IMR-90 (cell line): Measurements from ENCODE around the gene ADGRG7. TPM values are rescaled to one million over a fixed set of nuclear protein-coding genes. Genes with fewer than 3 reads are reported as not detected.

Experiments
- ATAC-seq: fragments of 200-7000 bp; cut with Tn5 transposase; 2 replicates; pipeline ENCODE4 v1.9.1; 2020; ENCODE audit warnings: low read depth, mild to moderate bottlenecking, moderate library complexity
- BruUV-seq: library from RNA; stranded (reverse); fragments of 400-500 nt; replicated peaks from 2 replicates; lab custom pipeline; 2021; lab: Mats Ljungman, UMichigan
- CTCF ChIA-PET: fragments of 300-600 bp; formaldehyde crosslinking; extraction: SDS; loops from one replicate; lab custom pipeline; 2021; ENCODE audit warnings: antibody characterized with exemption; lab: Yijun Ruan, JAX
- POLR2A ChIA-PET: fragments of 300-600 bp; sonication (Branson Sonifier 250); formaldehyde crosslinking; loops from one replicate; lab custom pipeline; 2022; ENCODE audit warnings: antibody characterized with exemption; ENCODE audit not compliant: unreplicated experiment; lab: Charles Lee
- DNase-seq: peaks from one replicate; pipeline ENCODE4 v3.0.0; 2013
- H2AFZ ChIP-seq: replicated peaks from 2 replicates; pipeline ENCODE3; 2013; ENCODE audit warnings: low read length, mild to moderate bottlenecking; ENCODE audit not compliant: poor library complexity
- H2AK5ac ChIP-seq: 2 replicates; pipeline ENCODE4 v1.6.1; 2013; ENCODE audit warnings: low read depth, low read length, inconsistent platforms
- H2AK9ac ChIP-seq: replicated peaks from 2 replicates; pipeline ENCODE3; 2013; ENCODE audit warnings: mild to moderate bottlenecking, low read depth, low read length, moderate library complexity; ENCODE audit not compliant: poor library complexity
- H2BK120ac ChIP-seq: 2 replicates; pipeline ENCODE4 v1.6.1; 2013; ENCODE audit warnings: low read depth, low read length, inconsistent platforms
- H2BK15ac ChIP-seq: 3 replicates; pipeline ENCODE4 v1.6.1; 2013; ENCODE audit warnings: low read depth, low read length, inconsistent platforms
- H2BK20ac ChIP-seq: 2 replicates; pipeline ENCODE4 v1.6.1; 2013; ENCODE audit warnings: low read depth, mild to moderate bottlenecking, inconsistent platforms, low read length, moderate library complexity
- H2BK5ac ChIP-seq: 2 replicates; pipeline ENCODE4 v1.6.1; 2013; ENCODE audit warnings: mild to moderate bottlenecking, low read depth, low read length, inconsistent platforms; ENCODE audit not compliant: poor library complexity, severe bottlenecking
- H3K14ac ChIP-seq: replicated peaks from 2 replicates; pipeline ENCODE4 v1.6.1; 2013; ENCODE audit warnings: low read depth, low read length, inconsistent platforms
- H3K18ac ChIP-seq: 2 replicates; pipeline ENCODE4 v1.6.1; 2013; ENCODE audit warnings: low read depth, low read length, control low read depth
- H3K23ac ChIP-seq: 2 replicates; pipeline ENCODE4 v1.6.1; 2013; ENCODE audit warnings: low read depth, low read length, inconsistent platforms
- H3K27ac ChIP-seq: 2 replicates; pipeline ENCODE4 v1.5.1; 2013; ENCODE audit warnings: mild to moderate bottlenecking, control low read depth, low read length; ENCODE audit not compliant: insufficient read depth
- H3K27me3 ChIP-seq: 2 replicates; pipeline ENCODE4 v1.6.1; 2013; ENCODE audit warnings: low read length; ENCODE audit not compliant: control insufficient read depth, insufficient read depth
- H3K36me3 ChIP-seq: 2 replicates; pipeline ENCODE4 v1.6.1; 2013; ENCODE audit warnings: low read length, mixed read lengths; ENCODE audit not compliant: control insufficient read depth, insufficient read depth
- H3K4ac ChIP-seq: 2 replicates; pipeline ENCODE4 v1.6.1; 2013; ENCODE audit warnings: low read depth, low read length, inconsistent platforms
- H3K4me1 ChIP-seq: 2 replicates; pipeline ENCODE4 v1.6.1; 2013; ENCODE audit warnings: low read length, mixed read lengths; ENCODE audit not compliant: control insufficient read depth, insufficient read depth
- H3K4me2 ChIP-seq: 2 replicates; pipeline ENCODE4 v1.6.1; 2013; ENCODE audit warnings: low read depth, mild to moderate bottlenecking, control low read depth, low read length, moderate library complexity
- H3K4me3 ChIP-seq: 2 replicates; pipeline ENCODE4 v1.5.1; 2013; ENCODE audit warnings: low read depth, mild to moderate bottlenecking, control low read depth, low read length, moderate library complexity; ENCODE audit not compliant: insufficient read depth
- H3K56ac ChIP-seq: 2 replicates; pipeline ENCODE4 v1.6.1; 2013; ENCODE audit warnings: low read length, inconsistent platforms; ENCODE audit not compliant: insufficient read depth; ENCODE audit errors: extremely low read depth
- H3K79me1 ChIP-seq, 2 experiments: 2 replicates each; pipeline ENCODE4 v1.6.1; 2013; ENCODE audit warnings: low read length in 2 of 2, inconsistent platforms in 1 of 2, low read depth in 1 of 2
- H3K9ac ChIP-seq: 2 replicates; pipeline ENCODE4 v1.6.1; 2013; ENCODE audit warnings: low read depth, low read length, control low read depth
- H3K9me1 ChIP-seq: 2 replicates; pipeline ENCODE4 v1.6.1; 2013; ENCODE audit warnings: low read length, inconsistent platforms; ENCODE audit not compliant: insufficient read depth
- H3K9me3 ChIP-seq: 2 replicates; pipeline ENCODE4 v1.6.1; 2013; ENCODE audit warnings: low read length; ENCODE audit not compliant: control insufficient read depth, insufficient read depth
- H4K20me1 ChIP-seq: 2 replicates; pipeline ENCODE4 v1.6.1; 2013; ENCODE audit warnings: low read length, inconsistent platforms; ENCODE audit not compliant: insufficient read depth
- H4K5ac ChIP-seq: 2 replicates; pipeline ENCODE4 v1.6.1; 2013; ENCODE audit warnings: mild to moderate bottlenecking, low read depth, low read length, control low read depth
- H4K8ac ChIP-seq, 2 experiments: 2 replicates each; pipeline ENCODE4 v1.6.1; 2013; ENCODE audit warnings: low read depth in 2 of 2, low read length in 2 of 2, control low read depth in 1 of 2, inconsistent platforms in 1 of 2
- H4K91ac ChIP-seq: 2 replicates; pipeline ENCODE4 v1.6.1; 2013; ENCODE audit warnings: low read depth, low read length, inconsistent platforms; ENCODE audit not compliant: insufficient read depth
- BHLHE40 ChIP-seq: fragments of 150-350 bp; IDR thresholded peaks from 2 replicates; pipeline ENCODE4 v1.6.1; 2016; ENCODE audit warnings: mild to moderate bottlenecking, low read depth, low read length
- CHD1 ChIP-seq: IDR thresholded peaks from 2 replicates; pipeline ENCODE4 v1.6.1; 2012; ENCODE audit warnings: low read depth, low read length, improper control_type of control experiment
- ELK1 ChIP-seq: fragments of 150-350 bp; IDR thresholded peaks from 2 replicates; pipeline ENCODE4 v1.6.1; 2016; ENCODE audit warnings: low read depth, mild to moderate bottlenecking, low read length, moderate library complexity, borderline replicate concordance
- MAZ ChIP-seq: IDR thresholded peaks from 2 replicates; pipeline ENCODE4 v1.6.1; 2012; ENCODE audit warnings: low read depth, mild to moderate bottlenecking, low read length, improper control_type of control experiment, moderate library complexity, borderline replicate concordance
- MXI1 ChIP-seq: IDR thresholded peaks from 2 replicates; pipeline ENCODE4 v1.6.1; 2012; ENCODE audit warnings: low read depth, mild to moderate bottlenecking, low read length, moderate library complexity, borderline replicate concordance
- NFE2L2 ChIP-seq: fragments of 150-350 bp; IDR thresholded peaks from 2 replicates; pipeline ENCODE4 v1.6.1; 2016; ENCODE audit warnings: low read depth, mild to moderate bottlenecking, low read length
- SMC3 ChIP-seq: fragments of 150-350 bp; IDR thresholded peaks from 2 replicates; pipeline ENCODE4 v1.6.1; 2016; ENCODE audit warnings: low read depth, mild to moderate bottlenecking, antibody characterized with exemption, low read length, moderate library complexity
- USF2 ChIP-seq: fragments of 150-350 bp; IDR thresholded peaks from 2 replicates; pipeline ENCODE4 v1.6.1; 2017; ENCODE audit warnings: mild to moderate bottlenecking, antibody characterized with exemption, low read length, low read depth
- WGBS, 2 experiments: methylation state at CpG; one replicate each; pipeline versions ENCODE4 v1.1.5 to v1.1.7; 2013; ENCODE audit warnings: missing lambda C conversion rate in 2 of 2; ENCODE audit not compliant: insufficient read length in 1 of 2; ENCODE audit errors: extremely low coverage in 2 of 2; 5-methylcytosine and 5-hydroxymethylcytosine counted together
- dilution Hi-C: fragments of 300-500 bp; cut with HindIII; formaldehyde crosslinking; loops from one replicate; pipeline ENCODE4 v1.14.3; 2018; ENCODE audit warnings: low sequenced_read_pairs; ENCODE audit not compliant: unreplicated experiment
- in situ Hi-C: fragments of 300-500 bp; cut with MboI; formaldehyde crosslinking; loops from 3 replicates; pipeline ENCODE4 v1.14.3; 2019; ENCODE audit warnings: low sequenced_read_pairs, inconsistent platforms, mixed read lengths
- intact Hi-C: fragments of 100-400 bp; cut with micrococcal nuclease; formaldehyde crosslinking; loops from 2 replicates; pipeline ENCODE4 v1.10.0; 2022
- polyA plus RNA-seq, 3 experiments: library from polyadenylated mRNA; depleted of rRNA; stranded (reverse); fragments of >200 nt; gene quantifications; 2 replicates each; pipeline ENCODE4 v1.2.3, GENCODE V29; 2012; ENCODE audit warnings: low replicate concordance in 1 of 3
- total RNA-seq: library from RNA; depleted of rRNA; stranded (reverse); fragments of >200 nt; gene quantifications from 2 replicates; pipeline ENCODE4 v1.2.3, GENCODE V29; 2012

The ADGRG7 gene
- total and polyA plus RNA-seq, 2 of the 4 experiments (the other 2 are of a cell fraction), result not detected

DNA sequence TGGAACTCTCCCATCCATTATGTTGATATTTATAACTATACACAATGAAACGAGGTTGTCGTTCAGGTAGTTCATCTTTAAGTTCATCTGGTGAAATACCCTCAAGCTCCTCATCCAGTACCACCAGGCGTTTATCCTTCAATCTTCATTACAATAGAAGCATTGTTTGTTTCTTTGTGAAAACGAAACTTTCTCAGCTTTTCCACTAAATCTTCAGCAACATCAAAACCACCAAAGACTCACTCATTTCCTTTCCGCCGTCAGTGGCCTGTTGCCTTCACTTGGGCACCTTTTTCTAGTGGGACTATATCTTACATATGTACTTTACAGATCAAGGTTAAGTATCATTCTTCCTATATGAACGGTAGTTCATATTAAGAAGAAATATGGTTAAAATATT is 55.8 kb downstream of the ADGRG7 start:
- Histone ChIP-seq H3K23ac (no peak overlapping the region), H2AK5ac (no peak overlapping the region), H3K9ac (no peak overlapping the region), H2BK20ac (no peak overlapping the region), H3K79me1 (no peaks in the 10 kb centered on the region), H2AK9ac (no peak overlapping the region), H3K14ac (no peak overlapping the region), H4K91ac (no peak overlapping the region), H3K4me1 (no peaks in the 10 kb centered on the region), H4K8ac (no peak overlapping the region), H3K4me2 (no peak overlapping the region), H2AFZ (no peak overlapping the region), H2BK5ac (no peak overlapping the region), H2BK120ac (no peak overlapping the region), H3K36me3 (no peaks in the 10 kb centered on the region), H3K9me1 (no peaks in the 10 kb centered on the region), H3K4ac (no peak overlapping the region), H3K4me3 (no peak overlapping the region), H3K27me3 (peaks cover 3% of the 10 kb centered on the region; the same call in 1 of the 2 replicates), H4K5ac (no peak overlapping the region), H2BK15ac (no peak overlapping the region), H3K18ac (no peak overlapping the region), H3K56ac (no peak overlapping the region), H4K20me1 (no peaks in the 10 kb centered on the region), H3K27ac (no peak overlapping the region), H3K9me3 (no peaks in the 10 kb centered on the region)
- WGBS, 2 experiments, result 30% methylated on average over 2 of the region's 7 CpGs; no CpG with 5 or more reads in 1 of the 2 experiments
- ATAC-seq, result no peak
- in situ Hi-C loops, result no loop called here
- POLR2A ChIA-PET, result no interaction called here
- intact Hi-C loops, result no loop called here
- BruUV-seq, result no TSS peak
- dilution Hi-C loops, result no loop called here
- no peak for DNase-seq
- TF ChIP-seq ELK1, result no peak
- TF ChIP-seq SMC3, result no peak
- no peak for TF ChIP-seq MXI1
- no peak for TF ChIP-seq USF2
- TF ChIP-seq BHLHE40, result no peak
- TF ChIP-seq NFE2L2, result no peak
- TF ChIP-seq MAZ, result no peak
- no peak for TF ChIP-seq CHD1
- CTCF ChIA-PET, result no interaction called here
